HG03469 (cell line): ENCODE results near the gene RTL10.

Experiments
- ATAC-seq: cut with Tn5 transposase; IDR thresholded peaks from one replicate; pipeline ENCODE4 v1.9.1; 2021; ENCODE audit warnings: mild to moderate bottlenecking, moderate library complexity, moderate number of reproducible peaks; ENCODE audit not compliant: unreplicated experiment

RTL10 gene

GRCh38 chr22:19826619-19826950 is 28.1 kb downstream of the RTL10 start:
- ATAC-seq: no peak

GRCh38 chr22:19825904-19826618 is 28.6 kb downstream of the RTL10 start:
- ATAC-seq: no peak

GRCh38 chr22:19824926-19825339 is 29.7 kb downstream of the RTL10 start:
- ATAC-seq: no peak

GRCh38 chr22:19824212-19824925 is 30.3 kb downstream of the RTL10 start:
- ATAC-seq: no peak

GRCh38 chr22:19823902-19824211 is 30.8 kb downstream of the RTL10 start:
- ATAC-seq: no peak

- ATAC-seq: no peak
Measured at GRCh38 chr22:19823191-19823901, 31.3 kb downstream of the RTL10 start.

GRCh38 chr22:19822301-19823117 is 32.2 kb downstream of the RTL10 start:
- ATAC-seq: no peak

GRCh38 chr22:19821523-19822300 is 33.0 kb downstream of the RTL10 start:
- no peak for ATAC-seq

GRCh38 chr22:19820880-19821522 is 33.7 kb downstream of the RTL10 start:
- ATAC-seq: no peak

- no peak for ATAC-seq
Measured at GRCh38 chr22:19819911-19820879, 34.5 kb downstream of the RTL10 start.

GRCh38 chr22:19819208-19819910 is 35.3 kb downstream of the RTL10 start:
- ATAC-seq: no peak

GRCh38 chr22:19818324-19819207 is 36.1 kb downstream of the RTL10 start:
- no peak for ATAC-seq

- ATAC-seq: no peak
Measured at GRCh38 chr22:19816372-19817119, 38.1 kb downstream of the RTL10 start.

GRCh38 chr22:19815823-19816290 is 38.8 kb downstream of the RTL10 start:
- ATAC-seq: no peak

GRCh38 chr22:19815093-19815822 is 39.4 kb downstream of the RTL10 start:
- ATAC-seq: no peak

GRCh38 chr22:19814428-19814827 is 40.2 kb downstream of the RTL10 start:
- ATAC-seq: no peak
